HuH-7 (cell line): ENCODE results near the gene SNED1.

Source experiments
- DNase-seq: peaks from one replicate; pipeline ENCODE4 v3.0.0; 2011; ENCODE audit warnings: low spot score

SNED1 gene

DNA sequence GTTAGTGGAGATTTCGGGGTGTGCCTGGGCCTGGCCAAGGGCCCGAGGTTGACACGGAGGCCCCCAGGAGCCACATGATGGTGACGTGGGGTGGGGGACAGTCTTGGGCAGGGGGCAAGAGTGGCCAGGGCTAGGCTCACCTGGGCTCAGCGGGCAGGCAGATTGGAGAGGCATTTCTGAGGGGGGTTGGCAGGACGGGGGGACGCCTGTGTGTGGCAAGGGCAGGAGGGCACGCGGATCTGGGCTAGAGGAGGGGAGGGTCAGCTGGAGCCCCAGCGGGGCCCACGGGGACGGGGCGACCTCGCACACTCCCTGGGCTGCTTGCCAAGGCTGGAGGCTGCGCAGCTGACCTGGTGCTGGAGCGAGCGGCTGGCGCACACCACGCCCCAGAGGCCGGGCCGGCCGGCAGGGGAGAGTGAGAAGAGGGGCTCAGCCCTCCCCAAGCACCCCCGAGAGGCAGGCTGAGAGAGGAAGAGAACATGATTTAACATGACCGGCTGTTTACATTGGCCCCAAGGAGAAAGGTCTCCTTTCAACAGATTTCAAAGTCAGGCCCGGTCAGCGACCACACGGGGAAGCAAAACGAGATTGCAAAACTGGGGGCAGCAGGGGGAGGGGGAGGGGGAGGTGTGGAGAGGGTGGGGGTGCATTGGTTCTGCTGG lies 38.0 kb upstream of the SNED1 start:
- peak; percentile 75 for DNase-seq

DNA sequence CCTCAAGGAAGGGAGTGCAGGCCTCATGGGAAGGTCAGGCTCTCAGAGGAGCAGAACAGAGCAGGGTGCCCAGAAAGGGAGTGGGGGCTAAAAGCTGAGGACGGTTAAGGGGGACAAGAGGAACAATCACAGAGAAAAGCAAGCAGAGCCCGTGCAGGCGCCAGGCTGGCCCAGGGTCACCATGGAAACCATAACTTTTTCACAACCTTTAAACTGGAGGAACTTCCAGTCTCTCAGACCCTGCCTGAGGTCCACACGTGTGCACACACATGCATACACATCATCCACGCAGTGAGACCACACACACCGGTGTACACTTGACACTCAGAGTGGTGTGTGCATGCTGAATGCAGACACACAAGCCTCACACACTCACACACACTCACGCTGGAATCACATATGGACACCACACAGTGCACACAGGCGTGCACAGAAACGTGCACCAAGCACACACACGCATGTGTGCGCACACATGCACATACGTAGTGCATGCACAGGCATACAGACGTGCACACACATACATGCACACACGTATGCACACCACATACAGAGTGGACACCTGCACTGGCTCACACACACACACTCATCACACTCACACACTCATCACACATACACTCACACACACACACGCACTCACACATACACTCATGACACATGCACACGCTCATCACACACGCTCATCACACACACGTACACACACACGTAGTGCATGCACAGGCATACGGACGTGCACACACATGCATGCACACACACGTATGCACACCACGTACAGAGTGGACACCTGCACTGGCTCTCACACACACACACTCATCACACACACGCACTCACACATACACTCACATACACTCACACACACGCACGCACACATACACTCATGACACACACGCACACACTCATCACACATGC lies 37.2 kb upstream of the SNED1 start:
- no peak for DNase-seq

DNA sequence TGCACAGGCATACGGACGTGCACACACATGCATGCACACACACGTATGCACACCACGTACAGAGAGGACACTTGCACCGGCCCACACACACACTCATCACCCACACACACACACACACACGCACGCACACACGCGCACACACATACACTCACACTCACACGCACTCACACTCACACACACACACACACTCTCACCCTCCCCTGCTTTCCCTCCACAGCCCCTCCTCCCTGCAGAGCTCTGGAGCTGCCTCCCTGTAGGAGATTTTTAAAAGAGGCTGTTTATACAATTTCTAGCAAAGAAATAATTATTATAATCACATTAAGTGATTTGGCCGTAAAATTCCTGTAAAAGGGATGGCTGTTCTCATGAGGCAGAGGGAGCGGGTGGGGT lies 36.5 kb upstream of the SNED1 start:
- no peak for DNase-seq

DNA sequence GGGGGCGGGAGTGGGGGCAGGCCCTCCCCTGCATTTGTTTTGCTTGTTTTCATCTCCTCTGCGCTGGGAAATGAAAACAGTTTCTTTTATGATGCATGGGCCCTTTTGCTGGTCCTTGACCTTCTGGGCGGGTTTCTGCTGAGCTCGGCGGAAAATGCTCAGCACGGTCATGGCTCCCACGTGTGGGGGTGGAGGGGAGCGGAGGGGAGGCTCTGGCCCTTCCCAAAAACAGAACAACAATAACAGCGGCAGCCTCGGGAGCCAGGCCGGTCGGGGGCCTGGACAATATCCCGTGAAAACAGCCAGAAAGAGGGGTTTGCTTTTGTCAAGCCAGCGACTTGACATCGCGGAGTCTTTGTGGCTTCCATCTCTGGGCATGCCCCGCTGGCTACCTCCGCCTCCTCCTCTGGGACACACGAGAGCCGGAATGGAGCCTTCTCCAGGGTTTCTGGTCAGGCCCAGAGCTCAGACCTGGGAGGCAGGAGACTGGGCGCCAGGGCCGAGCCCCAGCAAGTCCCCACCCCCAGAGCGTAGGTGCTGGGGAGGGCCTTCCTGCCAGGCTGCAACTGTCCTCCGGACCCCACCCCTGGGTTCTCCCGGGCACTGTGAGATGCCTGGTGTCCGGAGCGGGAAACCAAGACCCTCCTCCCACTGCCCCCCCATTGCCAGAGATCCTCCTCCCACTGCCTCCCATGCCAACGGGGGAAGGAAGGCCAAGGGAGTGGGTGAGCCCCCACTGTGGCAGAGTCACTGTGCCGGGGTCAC lies 35.9 kb upstream of the SNED1 start:
- DNase-seq: no peak

DNA sequence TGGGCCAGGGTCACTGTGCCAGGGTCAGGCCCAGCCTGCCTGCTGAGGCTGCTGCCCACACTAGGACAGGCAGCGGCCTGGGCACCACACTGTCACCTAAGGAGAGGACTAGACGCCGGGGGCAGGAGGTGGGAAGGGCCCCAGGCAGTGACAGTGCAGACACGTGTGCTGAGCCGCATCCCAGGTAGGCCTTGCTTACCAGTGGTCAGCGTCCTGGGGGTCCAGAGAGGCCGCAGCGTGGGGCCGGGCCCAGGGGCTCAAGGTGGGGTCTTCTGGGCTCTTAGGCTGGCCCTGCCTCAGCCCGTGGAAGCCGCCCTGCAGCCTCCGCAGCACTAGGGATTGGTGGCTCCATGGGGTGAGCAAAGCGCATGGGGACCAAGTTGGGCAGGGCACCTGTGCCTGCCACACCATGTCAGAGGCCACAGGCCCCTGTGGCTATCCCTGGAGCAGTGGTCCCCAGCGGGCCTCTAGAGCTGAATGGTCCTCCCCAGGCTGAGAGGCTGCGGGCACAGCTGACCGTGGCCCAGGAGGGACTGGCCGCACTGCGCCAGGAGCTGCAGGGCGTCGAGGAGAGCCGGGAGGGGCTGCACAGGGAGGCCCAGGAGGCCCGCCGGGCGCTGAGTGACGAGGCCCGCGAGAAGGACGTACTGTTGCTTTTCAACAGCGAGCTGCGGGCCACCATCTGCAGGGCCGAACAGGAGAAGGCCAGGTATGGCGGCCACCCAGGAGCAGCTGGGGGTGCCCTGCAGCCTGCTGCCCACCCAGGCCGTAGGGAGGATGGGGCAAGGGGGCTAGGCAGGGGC lies 35.2 kb upstream of the SNED1 start:
- no peak for DNase-seq

DNA sequence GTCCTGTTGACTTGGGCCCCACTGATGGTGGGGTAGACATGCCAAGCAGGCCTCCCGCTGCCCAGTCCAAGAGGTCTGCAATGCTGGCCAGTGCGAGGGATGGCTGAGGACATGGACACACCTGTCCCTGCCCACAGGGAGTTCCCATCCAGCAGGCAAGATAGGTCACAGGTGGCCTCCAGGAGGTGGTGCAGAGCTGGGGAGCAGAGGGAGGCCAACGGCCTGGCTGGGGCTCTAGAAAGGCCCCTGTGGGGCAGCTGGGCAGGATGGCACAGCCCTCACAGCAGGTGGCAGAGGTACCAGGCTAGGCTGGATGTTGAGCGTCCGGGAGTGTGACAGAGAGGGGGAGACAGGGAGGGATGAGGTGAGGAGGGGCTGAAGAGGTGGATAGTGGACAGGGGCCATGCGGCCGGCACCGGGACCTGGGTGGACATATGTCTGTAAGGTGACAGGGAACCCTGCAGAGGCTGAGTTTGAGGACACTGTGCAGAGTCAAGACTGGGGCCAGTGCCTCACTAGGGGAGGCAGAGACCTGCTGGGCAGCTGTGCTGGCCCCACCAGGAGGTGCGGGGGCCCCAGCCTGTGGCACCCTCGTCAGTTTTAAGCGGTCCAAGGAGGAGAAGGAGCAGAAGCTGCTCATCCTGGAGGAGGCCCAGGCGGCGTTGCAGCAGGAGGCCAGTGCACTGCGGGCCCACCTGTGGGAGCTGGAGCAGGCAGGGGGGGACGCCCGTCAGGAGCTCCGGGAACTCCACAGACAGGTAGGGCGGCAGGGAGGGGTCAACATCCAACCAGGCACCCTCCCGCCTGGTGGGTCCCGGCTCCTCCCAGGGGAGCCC lies 34.3 kb upstream of the SNED1 start:
- DNase-seq: no peak

DNA sequence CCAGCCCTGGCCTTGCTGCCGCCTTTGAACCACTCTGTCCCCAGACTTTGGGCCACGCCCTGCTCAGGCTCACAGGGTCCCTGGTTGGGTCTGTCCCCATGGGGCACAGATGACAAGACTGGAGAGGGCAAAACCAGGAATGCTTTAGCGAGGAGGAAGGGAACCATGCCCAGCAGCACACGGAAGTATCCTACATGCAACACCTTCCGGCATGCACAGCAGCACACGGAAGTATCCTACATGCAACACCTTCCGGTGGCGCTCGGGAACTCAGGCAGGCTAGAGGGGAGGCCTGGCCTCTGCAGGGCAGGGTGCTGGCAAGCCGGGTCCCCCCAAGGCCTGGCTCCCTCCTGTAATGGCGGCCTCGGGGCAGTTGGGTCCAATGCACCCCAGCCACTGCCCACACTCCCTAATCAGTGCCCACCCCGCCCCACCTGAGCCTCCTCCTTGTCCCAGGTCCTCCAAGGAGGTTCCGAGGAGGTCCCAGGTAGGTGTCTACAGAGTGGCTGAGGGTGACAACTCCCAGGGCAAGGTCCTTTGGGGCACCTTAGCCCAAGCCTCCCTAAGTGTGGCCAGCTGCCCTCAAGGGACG lies 33.6 kb upstream of the SNED1 start:
- DNase-seq: no peak

DNA sequence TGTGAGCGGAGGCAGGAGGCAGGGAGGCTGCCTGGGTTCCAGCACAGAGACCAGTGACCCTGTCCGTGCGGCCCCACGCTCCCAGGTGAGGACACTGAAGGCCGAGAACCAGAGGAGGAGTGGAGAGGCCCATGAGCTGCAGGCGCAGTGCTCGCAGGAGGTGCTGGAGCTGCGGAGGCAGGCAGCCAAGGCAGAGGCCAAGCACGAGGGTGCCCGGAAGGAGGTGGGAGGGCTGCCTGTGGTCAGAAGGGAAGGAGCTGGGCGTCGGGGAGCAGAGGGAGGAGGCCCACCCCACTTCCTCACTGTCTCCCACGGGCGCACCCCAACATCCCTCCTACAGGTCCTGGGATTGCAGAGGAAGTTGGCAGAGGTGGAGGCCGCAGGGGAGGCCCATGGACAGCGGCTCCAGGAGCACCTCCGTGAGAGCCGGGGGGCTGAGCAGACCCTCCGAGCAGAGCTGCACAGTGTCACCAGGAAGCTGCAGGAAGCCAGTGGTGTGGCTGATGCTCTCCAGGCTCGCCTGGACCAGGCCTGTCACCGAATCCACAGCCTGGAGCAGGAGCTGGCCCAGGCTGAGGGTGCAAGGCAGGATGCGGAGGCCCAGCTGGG lies 33.0 kb upstream of the SNED1 start:
- no peak for DNase-seq

DNA sequence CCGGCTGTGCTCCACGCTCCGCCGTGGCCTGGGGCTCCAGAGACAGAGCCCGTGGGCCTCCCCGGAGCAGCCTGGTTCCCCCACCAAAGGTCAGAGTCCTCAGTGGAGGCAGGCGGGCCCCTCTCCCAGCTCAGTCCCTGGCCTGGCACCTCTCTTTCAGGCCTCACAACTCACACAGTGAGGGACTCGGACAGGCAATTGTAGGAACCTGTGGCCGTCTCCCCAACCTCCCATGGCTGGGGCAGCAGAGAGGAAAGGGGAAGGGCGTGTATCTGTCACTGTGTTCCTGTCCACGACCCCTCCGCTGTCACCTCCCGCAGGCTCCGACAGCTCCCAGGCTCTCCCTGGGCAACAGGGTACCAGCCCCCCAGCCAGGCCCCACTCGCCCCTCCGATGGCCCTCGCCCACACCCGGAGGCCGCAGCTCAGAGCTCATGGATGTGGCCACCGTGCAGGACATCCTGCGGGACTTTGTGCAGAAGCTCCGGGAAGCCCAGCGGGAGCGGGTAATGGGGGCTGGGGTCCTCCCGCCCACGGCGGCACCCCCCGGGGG lies 32.4 kb upstream of the SNED1 start:
- no peak for DNase-seq

DNA sequence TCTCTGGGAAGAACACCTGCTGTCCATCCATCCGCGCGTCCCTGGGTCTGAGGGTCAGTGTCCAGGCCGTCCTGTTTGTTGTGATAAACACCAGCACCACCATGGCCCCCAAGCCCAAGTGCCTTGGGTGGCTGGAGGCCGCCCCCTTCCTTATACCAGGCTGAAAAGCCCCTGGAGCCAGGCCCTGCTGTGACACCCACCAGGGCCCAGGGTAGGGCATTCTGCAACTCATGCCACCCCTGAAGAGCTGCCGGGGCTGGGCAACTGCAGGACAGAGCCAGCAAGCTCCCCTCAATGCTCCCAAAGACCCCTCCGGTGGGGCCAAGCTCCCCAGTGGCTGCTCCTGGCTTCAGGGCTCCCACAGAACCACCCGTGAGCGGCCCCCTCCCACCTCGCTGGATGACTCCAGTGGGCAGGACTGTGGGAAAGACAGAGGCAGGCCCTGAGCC lies 31.9 kb upstream of the SNED1 start:
- DNase-seq: no peak

DNA sequence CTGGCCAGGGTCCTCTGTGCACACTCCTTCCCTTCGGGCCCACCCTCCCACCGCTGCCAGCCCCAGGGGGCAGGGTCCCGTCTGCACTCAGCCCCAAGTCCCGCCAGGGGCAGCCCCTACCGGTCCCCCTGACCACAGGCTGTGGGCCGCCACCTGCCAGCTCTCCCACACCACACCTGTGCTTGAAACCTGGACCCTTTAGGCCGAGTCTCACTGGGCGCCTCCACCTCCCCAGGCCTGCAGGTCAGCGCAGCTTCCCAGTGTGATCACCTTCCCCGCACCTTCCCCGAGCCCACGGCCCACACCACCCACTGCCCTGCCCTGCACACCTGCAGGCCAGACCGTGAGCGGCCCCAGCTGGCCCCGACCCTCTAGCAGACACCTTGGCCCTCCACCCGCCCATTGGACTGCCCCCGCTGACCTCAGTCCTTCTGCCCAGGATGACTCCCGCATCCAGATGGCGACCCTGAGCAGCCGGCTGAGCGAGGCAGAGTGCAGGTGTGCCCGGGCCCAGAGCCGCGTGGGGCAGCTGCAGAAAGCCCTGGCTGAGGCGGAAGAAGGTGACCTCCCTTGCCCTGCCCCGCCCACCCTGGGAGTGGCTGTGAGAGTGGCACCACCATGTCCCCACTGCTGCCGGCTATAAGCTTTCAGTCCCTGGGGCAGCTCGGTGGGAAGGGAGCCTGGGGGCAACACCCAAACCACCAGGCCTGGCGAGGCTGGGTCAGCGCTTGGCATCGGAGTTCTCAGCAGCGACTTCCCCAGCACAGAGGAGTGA lies 31.3 kb upstream of the SNED1 start:
- DNase-seq: no peak

DNA sequence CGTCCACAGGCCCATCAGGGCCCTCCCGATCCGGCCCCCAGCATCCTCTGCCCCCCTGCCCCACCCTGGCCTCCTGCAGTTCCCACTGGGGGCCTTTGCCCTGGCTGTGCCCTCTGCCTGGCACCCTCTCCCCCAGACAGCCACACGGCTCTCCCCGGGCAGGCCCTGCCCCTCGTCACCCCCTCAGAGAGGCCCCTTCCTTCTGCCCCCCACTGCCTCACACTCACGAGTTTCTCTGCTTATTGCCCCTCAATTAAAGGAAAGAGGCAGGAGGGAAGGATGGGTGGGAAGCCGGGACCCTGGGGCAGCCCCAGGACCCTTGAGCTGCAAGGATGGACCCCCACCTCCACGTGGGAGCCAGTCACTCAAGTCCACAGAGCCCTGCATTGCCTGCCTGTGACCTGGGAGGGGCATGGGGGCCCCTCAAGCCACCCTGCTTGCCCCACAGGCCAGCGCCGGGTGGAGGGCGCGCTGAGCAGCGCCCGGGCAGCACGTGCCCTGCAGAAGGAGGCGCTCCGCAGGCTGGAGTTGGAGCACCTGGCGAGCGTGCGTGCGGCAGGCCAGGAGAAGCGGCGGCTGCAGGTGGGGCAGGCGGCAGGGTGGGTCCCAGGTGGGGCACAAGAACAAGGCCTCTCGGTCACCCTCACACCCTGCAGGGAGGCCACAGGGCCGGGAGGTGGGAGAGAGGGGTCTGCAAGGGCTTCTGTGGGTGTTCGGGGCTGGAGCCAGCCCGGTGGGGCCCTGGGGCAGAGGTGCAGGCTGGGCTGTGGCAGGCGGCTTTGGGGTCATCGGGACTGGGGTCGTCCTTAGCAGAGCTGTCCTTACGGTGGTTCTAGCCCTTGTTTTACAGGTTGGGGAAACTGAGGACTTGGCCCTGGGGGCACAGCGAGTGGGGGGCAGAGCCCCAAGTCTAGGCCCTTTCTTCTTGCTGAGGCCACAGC lies 30.5 kb upstream of the SNED1 start:
- DNase-seq: no peak

DNA sequence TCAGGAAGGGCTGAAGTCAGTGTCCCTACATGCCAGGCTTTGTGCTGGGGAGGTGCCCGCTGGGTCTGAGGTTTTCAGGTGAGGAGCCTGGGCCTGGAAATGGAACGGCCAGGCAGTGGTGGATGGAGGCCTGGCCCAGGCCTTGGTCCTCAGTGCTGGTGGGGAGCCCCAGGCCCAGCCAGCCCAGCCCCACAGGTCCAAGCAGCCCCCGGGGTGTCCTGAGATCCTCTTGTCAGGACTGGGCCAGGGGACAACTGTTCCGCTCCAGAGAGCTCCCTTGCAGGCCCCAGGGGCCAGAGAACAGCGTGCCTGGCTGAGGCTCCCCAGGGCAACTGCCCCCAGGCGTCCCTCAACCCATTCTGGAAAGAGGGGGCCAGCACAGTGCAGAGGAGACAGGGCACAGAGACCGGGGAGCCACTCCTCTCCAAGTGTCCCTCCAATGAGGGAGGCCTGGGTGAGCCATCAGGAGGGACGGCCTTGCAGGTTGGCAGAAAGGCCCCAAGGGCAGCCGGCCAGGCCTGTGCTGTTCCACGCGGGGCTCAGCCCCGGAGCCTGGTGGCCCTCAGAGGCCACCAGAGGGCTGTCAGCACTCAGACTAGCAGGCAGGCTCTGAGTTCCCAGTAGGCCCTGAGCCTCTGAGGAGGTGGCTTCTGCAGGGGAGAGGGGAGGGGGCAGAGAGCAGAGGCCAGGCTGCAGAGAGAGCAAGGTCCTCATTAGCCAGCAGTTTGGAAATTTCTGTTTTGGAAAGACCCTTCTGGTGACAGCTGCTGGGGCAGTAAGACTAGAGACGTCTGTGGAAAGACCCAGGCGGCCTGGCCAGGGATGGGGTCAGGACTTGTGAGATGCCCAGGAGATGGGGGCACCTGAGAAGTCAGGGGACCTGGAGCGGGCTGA lies 29.4 kb upstream of the SNED1 start:
- peak; percentile 70 for DNase-seq

DNA sequence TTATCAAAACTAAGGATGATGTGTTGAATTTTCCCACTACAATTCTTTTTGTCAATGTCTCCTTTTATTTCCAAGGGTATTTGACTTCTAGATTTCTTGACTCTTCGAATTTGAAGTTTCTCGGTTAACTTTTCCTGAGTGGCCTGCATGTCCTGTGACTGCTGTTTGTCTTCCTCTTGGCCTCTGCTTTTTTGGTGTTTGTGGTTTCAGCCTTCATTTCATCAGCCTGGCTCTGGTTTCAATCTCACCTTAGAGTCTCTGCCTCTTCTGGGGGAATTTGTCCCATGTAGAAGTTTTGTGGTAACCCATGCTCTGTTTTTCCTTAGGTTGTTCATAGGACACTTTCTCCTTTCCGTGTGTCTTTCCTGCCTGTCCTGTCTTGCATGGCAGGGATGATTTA lies 28.3 kb upstream of the SNED1 start:
- DNase-seq: no peak

DNA sequence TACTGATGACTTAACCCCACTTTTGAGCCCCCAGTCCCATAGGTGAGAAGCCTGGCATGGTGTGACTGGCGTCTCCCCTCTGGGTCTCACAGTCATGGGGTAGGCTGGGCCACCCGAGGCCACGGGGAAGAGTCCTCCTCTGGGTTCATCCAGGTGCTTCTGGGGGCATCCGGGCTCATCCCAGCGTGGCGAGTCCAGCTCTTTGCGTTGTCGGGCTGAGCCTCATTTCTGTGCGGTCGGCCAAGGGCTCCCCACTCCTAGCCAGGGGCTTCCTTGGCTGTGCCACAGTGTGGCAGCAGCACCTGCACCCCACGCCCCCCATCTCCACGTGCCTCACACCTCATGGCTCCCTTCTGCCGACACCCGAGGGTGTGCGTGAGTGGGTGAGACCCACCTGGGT lies 27.6 kb upstream of the SNED1 start:
- no peak for DNase-seq

DNA sequence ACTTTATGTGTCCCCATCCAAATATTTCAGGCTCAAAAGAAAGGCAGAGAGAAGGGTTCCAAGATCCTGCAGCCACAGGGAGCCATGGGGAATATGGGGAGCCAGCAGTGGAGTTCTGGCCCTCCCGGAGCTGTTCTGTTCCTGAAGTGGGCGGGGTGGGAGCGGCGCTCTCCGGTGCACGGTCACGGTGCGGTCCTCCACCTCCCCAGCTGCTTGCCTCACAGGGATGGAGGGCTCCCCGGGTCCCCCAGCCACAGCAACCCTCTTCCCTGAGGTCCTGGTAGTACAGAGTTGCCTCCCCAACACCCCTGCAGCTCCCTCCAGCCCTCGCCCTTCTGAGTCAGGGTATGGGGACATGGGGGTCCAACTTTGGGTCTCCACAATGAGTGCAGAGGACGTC lies 26.2 kb upstream of the SNED1 start:
- no peak for DNase-seq
